22Rv1 (cell line): Measurements from ENCODE around the gene TBC1D19.

Source experiments
- CTCF ChIP-seq: fragments of 450-650 bp; IDR thresholded peaks from 2 replicates; pipeline ENCODE4 v1.5.1; 2017; ENCODE audit warnings: mild to moderate bottlenecking
- ZFX ChIP-seq: fragments of 450-650 bp; IDR thresholded peaks from 2 replicates; pipeline ENCODE4 v1.6.1; 2017; ENCODE audit warnings: antibody characterized with exemption, borderline replicate concordance

DNA sequence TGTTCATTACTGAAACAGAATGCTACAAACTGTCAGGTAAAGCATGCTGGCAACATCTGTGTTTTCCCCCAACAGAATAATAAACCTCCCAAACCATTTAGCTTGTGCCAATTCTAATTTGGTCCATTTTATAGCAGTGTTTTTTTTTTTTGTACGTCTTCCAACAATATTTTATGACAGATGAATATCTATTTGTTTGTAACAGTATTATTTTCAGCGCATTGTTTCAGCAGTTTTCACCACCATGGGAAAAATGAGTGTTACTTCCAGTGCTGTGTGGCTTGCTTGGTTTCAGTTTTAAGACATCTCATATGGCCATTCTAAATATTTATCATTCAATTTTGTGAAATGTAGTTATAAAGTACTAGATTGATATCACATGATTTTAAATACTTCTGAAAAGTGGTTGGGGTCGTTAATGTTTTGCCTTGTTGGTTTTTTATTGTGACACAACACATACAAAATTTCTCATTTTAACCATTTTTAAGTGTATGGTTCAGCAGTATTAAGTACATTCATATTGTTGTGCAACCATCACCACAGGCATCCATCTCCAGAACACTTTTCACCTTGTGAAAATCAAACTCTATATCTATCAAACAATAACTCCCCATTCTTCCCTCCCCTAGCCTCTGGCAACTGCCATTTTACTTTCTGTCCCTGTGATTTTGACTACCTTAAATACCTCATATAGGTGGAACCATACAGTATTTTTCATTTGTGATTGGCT is 25.6 kb upstream of the TBC1D19 start:
- TF ChIP-seq CTCF = no peak
- TF ChIP-seq ZFX = no peak
